ENCODE data around the gene ASIC4. TPM values are rescaled to one million over a fixed set of nuclear protein-coding genes. Genes with fewer than 3 reads are reported as not detected.
A peak's percentile ranks its signal among the peaks of the same experiment; 100 is the strongest.

ASIC4 gene
- polyA plus RNA-seq, 1 donor = 0.47 TPM

DNA sequence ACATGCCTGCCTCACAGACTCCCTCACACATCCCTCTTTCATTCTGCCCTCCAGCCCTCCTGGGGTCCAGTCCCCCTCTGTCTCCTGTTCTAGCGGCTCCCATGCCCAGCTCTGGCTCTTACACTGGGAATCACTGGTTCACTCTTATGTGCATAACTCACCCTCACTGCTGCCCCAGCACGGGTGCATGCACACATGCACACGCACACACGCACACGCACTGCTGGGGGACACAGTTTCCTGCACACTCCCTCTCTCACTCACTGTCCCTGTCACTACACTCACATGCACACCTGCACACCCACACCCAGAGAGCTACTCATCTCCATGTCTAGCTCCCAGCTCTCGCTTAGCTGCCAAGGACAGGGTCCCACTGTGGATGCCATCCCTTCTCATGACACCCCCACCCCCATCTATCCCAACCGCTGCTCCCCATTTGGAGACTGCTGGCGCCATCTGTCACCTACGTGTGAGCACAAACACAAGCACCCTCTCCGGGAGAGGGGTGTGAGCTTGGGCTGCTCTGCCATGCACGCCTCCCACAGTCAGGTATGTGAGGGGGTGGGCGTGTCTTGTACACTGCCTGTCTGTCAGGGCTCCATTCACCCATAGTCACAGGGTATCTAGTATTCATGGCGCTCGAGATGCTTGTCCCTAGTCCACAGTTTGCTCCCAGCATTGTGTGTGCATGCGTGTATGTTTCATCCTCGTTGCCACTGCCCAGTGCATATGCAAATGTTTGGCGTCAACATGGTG lies 1.8 kb downstream of the ASIC4 start:
- DNase-seq (ENCODE audit: low read depth) = no peak

DNA sequence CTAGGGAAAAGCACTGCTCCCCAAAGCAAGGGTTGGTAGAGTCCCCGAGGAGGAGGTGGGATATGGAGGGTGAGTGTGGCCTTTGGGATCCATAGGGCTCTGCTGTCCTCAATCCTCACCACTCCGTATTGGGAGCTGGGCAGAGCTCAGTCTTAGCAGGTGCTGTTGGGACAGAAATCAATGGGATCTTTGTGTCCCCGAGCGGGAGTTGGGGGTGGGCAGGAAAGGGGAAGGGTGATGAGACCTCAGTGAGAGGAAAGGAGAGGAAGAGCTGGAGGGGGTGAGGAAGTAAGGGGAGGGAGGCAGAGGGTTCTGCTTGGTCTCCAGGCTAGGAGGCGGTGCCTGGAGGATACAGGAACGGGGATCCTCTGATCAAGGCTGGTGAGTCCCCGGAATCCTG lies 2.6 kb downstream of the ASIC4 start:
- DNase-seq (ENCODE audit: low read depth) = no peak

DNA sequence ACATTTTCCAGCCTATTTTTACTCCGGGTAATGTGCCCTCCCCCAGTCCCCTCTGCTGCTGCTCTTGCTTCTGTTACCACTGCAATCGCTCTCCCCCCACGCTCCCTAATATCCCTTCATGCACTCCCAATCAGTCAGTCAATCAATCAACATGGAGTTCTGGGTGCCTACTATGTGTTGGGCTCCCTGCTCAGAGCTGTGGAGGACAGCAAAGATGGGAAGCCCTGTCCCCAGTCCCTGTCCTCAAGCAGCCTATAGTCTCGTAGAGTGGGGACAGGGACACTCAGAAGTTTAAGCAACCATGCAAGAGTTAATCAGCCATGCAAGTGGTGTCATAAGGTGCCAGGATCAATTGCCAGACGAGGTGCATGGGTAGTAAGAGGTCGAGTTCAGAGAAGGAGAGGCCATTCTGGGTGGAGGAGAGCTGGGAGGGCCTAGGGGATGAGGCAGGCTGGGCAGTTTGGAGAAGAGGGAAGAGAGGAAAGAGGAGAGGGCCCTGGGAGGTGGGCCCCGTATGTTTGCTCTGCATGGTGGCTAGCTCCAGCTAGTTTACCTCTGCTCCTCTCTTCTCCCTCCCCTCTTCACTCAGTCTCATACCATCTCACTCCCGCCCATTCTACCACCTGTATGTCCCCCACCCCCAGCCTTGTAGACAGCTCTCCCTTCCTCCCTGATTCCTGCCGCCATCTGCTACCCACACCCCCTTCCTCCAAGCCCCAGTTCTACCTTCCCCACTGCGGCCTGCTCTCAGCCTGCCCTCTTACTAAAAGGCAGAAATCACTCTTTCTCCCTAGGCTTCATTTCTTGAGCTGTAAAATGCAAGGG lies 3.9 kb downstream of the ASIC4 start:
- DNase-seq (ENCODE audit: low read depth) = no peak

DNA sequence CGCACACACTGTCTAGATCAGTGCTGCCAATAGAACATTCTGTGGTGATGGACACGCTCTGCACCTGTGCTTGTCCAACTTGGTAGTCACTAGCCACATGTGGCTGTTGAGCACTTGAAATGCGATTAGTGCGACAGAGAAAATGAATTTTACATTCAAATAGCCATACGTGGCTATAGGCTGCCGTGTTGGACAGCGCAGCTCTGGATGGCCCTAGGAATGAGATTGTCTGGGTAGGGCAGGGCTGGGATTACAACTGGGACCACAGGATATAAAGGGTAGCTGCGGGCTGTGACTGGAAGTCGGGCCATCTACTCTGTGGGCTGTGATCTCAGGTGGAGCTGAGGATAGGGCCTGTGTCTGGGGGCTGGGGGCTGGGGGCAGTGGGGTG lies 5.2 kb downstream of the ASIC4 start:
- no peak for DNase-seq (ENCODE audit: low read depth)

DNA sequence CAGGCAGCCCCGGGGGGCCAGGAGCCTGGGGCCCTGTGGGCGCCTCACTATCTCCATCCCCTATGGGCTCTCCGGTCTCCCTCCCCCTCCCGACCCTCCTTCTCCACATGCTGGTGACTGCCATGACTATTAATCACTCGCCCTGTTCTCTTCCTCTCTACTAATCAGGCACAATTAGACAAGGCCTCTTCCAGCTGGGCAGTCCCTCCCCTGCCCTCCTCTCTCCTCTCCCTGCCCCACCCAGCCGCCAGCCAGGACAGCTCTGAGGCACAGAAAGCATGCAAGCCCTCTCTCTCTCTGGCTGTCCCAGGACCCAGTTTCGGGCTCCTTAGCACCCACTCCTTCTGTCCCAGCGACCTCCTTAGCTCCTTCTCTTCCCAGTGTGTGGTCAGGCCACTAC lies 5.8 kb downstream of the ASIC4 start:
- no peak for DNase-seq (ENCODE audit: low read depth)

DNA sequence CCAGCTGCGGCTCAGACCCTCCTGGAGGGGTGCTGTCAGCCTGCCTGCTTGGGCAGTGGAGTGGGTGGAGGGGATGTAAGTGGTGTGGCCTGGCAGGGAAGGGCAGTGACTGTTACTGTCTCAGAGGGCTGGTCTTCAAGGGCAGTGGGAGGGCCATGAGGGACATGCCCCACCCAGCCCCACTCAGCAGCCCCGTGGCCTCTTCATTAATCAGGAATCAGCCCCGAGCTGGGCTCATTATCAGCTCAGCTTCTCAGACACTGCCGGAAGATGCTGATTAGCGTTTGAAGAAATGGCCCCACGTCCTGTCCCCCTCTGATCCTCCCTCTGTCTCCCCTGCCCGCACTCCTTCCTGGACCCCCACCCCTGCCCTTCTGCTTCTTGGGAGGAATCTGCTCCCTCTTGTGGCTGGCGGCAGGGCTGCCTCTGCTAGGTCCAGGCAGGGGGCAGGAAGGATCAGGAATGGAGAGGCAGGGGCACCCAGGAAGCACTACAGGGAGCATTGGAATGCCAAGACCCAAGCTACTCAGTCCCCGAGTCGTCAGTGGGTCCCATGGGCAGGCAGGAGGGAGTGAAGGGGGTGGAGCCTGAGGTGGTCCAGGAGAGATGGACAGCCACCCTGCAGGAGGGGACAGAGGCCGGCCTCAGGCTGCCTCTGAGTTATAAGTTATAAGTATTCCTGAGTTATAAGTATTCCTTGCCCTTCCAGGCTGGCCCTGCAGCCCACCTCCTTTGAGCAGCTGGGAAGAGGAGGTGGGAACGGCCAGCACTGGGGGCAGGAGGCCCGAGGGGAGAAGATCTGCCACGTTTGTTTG lies 7.0 kb downstream of the ASIC4 start:
- DNase-seq (ENCODE audit: low read depth) = no peak

DNA sequence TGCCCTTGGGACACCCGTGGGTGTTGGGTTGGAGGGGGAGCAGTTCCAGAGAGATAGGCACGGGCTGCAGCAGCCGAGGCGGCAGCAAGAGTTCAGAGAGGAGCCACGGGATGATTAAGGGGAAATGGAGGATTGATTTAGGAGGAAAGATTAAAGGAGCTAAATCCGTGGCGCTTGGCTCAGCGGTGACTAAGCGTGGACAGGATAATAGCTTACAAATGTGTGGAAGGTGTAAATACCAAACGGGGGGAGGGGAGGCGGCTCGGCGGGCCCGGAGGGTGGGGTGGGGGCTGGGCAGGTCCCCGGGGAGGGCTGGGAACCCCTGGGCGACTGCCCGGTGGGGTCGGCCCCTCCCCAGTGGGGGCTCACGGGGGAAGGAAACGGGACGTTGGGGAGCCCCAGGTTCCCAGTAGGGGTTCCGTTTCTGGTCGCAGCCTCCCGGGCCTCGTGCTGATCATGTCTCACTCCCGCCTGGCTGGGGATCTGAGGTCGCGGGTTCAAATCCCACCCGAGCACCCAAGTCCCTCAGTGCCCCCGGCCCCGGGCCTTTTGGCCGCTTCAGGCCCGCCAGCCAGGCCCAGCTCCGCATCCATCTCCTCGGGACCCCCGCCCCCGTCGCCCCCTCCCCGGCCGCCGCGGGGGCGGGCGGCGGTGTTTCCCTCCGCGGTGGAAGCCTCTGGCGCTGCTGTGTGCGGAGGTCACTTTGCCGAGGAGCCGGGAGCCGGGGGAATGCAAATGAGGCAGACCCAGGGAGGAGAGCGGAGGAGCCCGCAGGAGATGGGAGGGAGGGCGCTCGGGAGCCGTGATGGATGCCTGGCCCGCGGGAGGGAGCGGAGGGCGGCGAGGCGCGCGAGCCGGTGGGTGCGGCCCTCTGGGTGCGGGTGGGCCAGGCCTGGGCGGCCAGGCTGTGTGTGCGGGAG lies 8.1 kb downstream of the ASIC4 start:
- DNase-seq (ENCODE audit: low read depth) = no peak

DNA sequence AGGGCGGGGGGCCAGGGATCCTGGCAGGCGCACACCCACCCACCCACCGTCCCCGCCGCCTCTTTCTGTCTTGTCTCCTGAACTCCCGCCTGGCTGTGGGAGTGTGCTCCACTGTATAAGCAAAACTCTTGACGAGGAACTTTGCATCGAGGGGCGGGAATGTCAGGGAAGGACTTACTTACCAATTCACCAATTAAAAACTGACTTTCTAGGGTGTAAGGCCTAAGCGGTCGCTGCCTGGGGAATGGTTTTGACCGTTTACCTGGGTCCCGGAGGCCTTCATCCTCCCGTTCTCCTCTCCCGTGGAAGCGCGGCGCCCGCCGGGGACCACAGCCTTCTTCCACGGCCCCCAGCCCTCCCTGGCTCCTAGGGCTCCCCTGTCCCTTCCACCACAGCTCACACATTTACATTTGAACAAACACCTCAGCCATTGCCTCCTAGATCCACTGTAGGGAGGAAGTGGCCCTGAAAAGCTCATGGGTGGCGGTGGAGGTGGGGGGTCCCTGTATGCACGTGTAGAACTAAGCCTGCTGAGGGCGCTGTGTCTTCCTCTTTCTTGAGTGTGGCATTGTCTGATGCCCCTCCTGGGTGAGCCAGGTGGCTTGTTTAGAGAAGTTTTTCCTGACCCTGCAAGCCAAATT lies 8.9 kb downstream of the ASIC4 start:
- DNase-seq (ENCODE audit: low read depth) = no peak

DNA sequence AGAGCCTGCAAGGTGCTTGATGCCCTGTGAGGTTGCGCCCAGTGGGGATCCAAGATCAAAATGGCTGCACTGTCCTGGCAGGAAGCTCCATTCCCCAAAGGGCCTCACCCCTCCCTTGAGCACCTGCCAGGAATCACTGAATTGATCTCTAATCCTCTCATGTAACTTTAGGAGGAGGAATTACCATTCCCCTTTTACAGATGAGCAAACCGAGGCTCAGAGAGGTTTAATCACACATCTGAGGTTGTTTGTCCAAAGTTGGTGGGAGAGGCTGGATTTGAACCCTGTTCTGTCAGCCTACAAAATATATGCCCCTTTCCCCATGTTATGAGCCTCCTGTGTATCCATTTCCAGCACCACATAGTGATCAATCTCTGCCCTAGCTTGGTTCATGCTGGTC lies 10.5 kb downstream of the ASIC4 start:
- DNase-seq (ENCODE audit: low read depth) = no peak

DNA sequence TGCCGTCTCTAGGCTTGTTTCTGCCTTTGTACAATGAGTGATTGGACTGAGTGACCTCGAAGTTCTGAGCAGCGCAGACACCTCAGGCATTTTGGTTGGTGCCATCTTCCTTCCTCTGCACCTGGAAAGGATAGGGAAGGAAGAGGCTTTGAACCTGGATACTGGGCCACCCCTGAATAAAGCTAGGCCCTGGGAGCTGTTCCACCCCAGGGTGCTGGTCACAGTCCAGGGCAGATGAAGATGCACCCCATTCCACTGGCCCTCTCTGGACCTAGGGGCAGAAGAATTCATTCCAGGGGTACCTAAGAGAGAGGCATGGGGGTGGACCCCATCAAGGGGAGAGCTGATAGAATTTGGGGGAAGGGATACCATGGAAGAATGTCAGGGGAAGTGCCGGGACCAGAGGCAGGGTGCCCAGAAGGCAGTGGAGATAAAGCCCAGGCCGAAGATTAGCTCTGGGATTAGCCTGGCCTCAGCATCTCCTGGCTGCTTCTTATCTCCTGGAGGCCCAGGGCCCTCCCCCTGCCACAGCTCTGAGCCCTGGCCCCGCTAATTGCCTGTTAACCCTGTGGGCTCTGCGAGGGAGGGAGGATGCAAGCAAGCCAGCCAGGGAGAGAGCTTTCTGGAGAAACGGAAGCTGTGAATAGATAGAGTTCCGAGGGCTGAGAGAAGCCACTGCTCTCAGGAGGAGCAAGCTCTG lies 11.4 kb downstream of the ASIC4 start:
- DNase-seq (ENCODE audit: low read depth) = no peak

DNA sequence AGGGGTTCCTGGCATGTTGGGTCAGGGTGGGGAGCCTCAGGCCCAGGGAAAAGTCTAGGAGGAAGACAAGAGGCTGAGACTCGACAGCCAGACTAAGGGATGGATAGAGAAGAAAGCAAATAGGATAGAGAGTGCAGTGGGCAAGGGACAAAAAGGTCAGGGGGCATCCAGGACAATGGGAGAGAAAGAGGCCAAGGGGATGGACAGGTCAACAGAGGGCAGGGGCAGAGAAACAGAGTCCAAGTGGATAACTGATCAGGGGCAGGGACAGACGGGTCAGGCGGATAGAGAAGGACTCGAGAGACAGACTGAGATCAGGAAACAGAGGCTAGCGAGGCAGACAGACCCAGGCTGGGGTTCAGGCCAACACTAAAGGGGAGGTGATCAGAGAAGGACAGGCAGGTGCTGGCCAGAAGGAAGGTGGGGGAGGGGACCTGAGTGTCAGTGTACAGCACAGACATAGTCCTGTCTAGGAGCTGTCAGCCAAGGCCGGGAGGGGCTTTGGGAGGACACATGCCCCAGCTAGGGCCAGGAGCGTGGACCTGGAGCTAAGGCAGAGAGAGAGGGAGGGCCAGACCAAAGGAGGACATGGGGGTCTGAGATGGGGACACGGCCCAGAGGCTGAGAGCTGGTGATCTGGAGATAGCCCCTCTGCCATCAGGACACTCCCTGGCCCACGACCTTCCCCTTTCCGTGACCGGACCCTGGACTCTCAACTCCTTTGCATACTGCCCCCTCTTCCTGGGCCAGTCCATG lies 12.2 kb downstream of the ASIC4 start:
- no peak for DNase-seq (ENCODE audit: low read depth)

DNA sequence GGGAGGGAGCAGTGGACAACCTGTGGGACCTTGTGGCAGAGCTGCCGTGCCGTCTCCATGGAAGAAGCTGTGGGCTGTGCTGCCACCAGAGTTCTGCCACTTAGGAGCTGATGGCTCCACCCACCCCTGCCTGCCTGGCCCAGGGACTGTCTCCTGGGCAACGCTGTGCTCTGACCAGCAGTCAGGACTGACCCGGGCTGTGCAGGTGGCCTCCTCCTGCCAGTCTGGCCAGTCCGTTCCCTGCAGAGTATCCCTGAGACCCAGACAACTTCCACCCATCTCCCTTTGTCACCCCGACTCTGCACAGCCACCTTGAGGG lies 12.8 kb downstream of the ASIC4 start:
- DNase-seq (ENCODE audit: low read depth) = no peak

DNA sequence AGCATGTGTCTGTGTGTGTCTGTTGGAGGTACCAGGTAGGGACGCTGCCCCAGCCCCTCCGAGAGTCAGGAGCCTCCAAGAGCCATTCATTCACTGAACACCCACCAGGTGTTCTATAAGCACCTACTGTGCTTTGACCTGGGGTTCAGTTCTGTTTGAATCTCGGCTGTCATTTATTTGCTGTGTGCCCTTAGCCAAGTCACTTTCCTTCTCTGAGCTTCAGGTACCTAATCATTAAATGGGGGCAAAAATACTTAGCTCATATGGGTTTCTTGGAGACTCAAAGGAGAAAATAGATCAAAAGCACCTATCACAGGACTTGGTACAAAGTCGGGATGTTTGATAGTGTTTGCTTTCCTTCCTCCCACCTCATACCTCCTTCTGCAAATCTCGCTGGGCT lies 13.2 kb downstream of the ASIC4 start:
- no peak for DNase-seq (ENCODE audit: low read depth)

DNA sequence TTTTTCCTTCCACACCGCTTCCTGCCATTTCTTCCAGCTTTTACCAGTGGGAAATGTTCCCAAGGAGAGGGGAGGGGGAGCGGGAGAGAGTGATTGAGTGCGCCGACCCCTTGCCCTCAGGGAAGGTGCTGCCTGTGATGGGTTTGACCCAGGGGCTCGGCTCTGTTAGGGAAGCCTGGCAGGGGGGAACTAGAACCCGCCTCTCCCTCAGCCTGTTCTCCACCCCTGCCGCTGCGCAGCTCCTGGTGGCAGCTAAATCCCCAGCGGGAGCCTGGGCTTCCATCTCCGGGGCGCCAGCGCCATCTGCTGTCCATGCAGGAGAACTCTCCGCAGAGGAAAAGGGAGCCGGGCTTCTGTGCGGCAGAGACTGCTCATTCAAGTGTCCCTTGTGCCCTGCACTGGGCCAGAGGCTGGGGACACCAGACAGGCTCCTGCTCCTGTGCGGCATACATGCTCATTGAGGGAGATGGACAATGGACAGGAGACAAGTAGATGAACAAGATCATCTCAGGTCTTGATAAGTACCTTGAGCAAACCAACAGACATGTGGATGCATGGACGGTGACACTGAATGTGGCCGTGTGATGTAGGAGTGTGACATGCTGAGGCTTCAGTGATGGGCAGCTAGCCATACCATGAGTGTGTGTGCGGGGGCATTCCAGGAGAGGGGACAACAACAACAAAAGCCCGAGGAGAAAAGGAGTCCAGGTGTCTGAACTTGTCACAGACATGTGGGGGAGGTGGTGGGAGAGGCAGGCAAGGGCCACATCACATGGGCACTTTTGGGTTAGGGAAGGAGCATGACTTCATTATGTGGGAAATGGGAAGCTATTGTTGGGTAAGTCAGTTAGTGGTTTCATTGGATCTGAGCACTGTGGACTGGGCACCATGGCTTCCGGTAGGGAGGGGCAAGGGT lies 16.0 kb downstream of the ASIC4 start:
- peak; percentile 69 for DNase-seq (ENCODE audit: low read depth)

DNA sequence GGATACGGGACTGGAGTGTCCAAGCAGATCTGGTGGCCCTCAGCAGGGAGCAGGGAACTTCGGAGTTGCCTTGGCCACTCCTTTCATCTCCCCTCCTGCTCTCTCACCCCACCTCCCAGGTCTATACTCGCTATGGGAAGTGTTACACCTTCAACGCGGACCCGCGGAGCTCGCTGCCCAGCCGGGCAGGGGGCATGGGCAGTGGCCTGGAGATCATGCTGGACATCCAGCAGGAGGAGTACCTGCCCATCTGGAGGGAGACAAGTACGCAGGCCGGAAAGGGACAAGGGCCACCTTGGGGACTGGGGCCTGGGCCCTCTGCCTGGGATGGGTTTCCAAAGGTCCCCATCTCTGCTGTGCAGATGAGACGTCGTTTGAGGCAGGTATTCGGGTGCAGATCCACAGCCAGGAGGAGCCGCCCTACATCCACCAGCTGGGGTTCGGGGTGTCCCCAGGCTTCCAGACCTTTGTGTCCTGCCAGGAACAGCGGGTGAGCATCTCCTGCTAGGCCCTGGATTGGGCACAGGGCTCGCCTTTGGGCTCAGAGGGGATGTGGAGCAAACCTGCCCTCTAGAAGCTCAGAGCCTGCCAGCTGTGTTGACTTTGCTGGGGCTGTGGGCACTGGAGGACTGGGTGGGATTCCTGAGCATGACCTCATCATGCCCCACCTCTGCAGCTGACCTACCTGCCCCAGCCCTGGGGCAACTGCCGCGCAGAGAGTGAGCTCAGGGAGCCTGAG lies 17.5 kb downstream of the ASIC4 start:
- no peak for DNase-seq (ENCODE audit: low read depth)

DNA sequence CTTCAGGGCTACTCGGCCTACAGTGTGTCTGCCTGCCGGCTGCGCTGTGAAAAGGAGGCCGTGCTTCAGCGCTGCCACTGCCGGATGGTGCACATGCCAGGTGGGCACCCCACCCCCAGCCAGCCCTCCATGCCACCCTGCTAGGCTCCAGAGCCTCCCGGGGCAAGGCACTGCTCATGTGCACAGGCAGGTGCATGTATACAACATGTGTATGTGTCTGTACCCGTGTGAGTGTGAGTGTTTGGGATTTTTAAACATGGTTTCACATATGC lies 18.0 kb downstream of the ASIC4 start:
- no peak for DNase-seq (ENCODE audit: low read depth)

DNA sequence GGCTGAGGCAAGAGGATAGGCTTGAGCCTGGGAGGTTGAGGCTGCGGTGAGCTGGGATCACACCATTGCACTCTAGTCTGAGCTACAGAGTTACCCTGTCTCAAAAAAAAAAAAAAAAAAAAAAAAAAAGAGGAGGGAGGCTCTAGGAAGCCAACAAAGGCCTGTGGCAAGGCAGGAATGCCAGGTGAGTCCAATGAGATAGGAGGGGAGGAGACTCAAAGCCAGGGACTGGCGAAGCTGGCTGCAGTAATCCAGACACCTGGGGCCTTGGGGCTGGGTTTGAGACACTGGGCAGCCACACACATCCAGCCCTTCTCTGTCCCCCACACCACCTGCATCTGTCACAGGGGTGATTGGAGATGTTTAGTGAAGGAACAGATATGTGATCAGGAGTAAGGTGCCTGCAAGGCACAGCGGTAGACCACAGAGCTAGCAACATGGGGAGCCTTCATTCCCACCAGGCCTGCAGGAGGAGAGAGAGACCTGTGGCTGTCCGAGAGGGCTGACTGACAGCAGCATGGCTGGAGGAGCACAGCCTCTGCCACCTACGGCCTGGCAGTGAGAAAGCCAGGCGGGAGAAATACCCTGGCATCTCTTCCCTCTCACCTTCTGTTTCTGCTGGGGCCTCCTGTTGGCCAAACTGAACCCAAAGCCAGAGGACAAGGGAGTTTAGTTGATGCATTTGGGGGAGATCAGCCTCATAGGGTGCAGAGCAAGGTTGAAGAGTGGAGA lies 19.8 kb downstream of the ASIC4 start:
- DNase-seq (ENCODE audit: low read depth) = no peak

Measured in forelimb muscle (tissue), 1 donor.